WTC11 (cell line): Measurements from ENCODE around the gene RAPGEF5. TPM values are rescaled to one million over a fixed set of nuclear protein-coding genes. Genes with fewer than 3 reads are reported as not detected.

Source experiments
- ATAC-seq: fragments of 200-7000 bp; cut with Tn5 transposase; 2 replicates; pipeline ENCODE4 v1.10.0; 2021; ENCODE audit warnings: mild to moderate bottlenecking, moderate library complexity
- CTCF ChIA-PET: fragments of 300-600 bp; sonication (Branson Sonifier 250); formaldehyde crosslinking; loops from one replicate; lab custom pipeline; 2021; ENCODE audit warnings: antibody characterized with exemption; lab: Charles Lee
- POLR2A ChIA-PET: fragments of 350-600 bp; sonication (Branson Sonifier 250); formaldehyde crosslinking; loops from one replicate; lab custom pipeline; 2021; ENCODE audit warnings: antibody characterized with exemption; lab: Charles Lee
- DNase-seq: peaks from one replicate; pipeline ENCODE4 v3.0.0; 2021; ENCODE audit warnings: low spot score
- H3K27ac Mint-ChIP-seq: 2 replicates; pipeline ENCODE4 v1.8.0; 2021; ENCODE audit warnings: mixed read lengths
- H3K27me3 Mint-ChIP-seq: 2 replicates; pipeline ENCODE4 v1.8.0; 2021; ENCODE audit warnings: low read depth, mild to moderate bottlenecking, moderate library complexity, mixed read lengths
- H3K36me3 Mint-ChIP-seq: 2 replicates; pipeline ENCODE4 v1.8.0; 2021; ENCODE audit warnings: mixed read lengths
- H3K4me1 Mint-ChIP-seq: 2 replicates; pipeline ENCODE4 v1.8.0; 2022; ENCODE audit warnings: mixed read lengths
- H3K4me3 Mint-ChIP-seq: 2 replicates; pipeline ENCODE4 v1.8.0; 2021; ENCODE audit warnings: mild to moderate bottlenecking, moderate library complexity, mixed read lengths
- H3K9me3 Mint-ChIP-seq: 2 replicates; pipeline ENCODE4 v1.8.0; 2021; ENCODE audit warnings: mixed read lengths
- ATF3 ChIP-seq: sonication (generic); formaldehyde crosslinking; conservative IDR thresholded peaks from 2 replicates; pipeline ENCODE4 v1.8.1; 2022; ENCODE audit warnings: mild to moderate bottlenecking, missing genetic modification reagents
- EMX1 ChIP-seq: fragments of 250-450 bp; sonication (Bioruptor Pico); IDR thresholded peaks from 2 replicates; pipeline ENCODE4 v1.8.0; 2021; ENCODE audit warnings: mild to moderate bottlenecking
- ETV6 ChIP-seq: sonication (generic); formaldehyde crosslinking; IDR thresholded peaks from 2 replicates; pipeline ENCODE4 v1.8.1; 2022; ENCODE audit warnings: mild to moderate bottlenecking, missing genetic modification reagents
- FOXK1 ChIP-seq: sonication (generic); formaldehyde crosslinking; IDR thresholded peaks from 2 replicates; pipeline ENCODE4 v1.8.0; 2022; ENCODE audit warnings: mild to moderate bottlenecking, moderate library complexity, missing genetic modification reagents
- FOXP4 ChIP-seq: sonication (generic); formaldehyde crosslinking; IDR thresholded peaks from 2 replicates; pipeline ENCODE4 v1.8.0; 2022; ENCODE audit warnings: mild to moderate bottlenecking, missing genetic modification reagents
- IRF1 ChIP-seq: sonication (generic); formaldehyde crosslinking; IDR thresholded peaks from 2 replicates; pipeline ENCODE4 v1.8.0; 2023; ENCODE audit warnings: missing genetic modification reagents
- JAZF1 ChIP-seq: fragments of 250-450 bp; sonication (Bioruptor Pico); IDR thresholded peaks from 2 replicates; pipeline ENCODE4 v1.9.0; 2021; ENCODE audit warnings: moderate library complexity, mild to moderate bottlenecking, inconsistent platforms
- KAT7 ChIP-seq: sonication (generic); formaldehyde crosslinking; IDR thresholded peaks from 2 replicates; pipeline ENCODE4 v1.8.1; 2023; ENCODE audit warnings: missing genetic modification reagents, mild to moderate bottlenecking, borderline replicate concordance
- MAX ChIP-seq: sonication (generic); formaldehyde crosslinking; IDR thresholded peaks from 2 replicates; pipeline ENCODE4 v1.8.0; 2022; ENCODE audit warnings: mild to moderate bottlenecking, missing genetic modification reagents
- NR3C1 ChIP-seq: sonication (generic); formaldehyde crosslinking; conservative IDR thresholded peaks from 2 replicates; pipeline ENCODE4 v1.8.1; 2023; ENCODE audit warnings: low read depth, mild to moderate bottlenecking, missing genetic modification reagents
- SP1 ChIP-seq: sonication (generic); formaldehyde crosslinking; conservative IDR thresholded peaks from 2 replicates; pipeline ENCODE4 v1.8.1; 2022; ENCODE audit warnings: missing genetic modification reagents
- TEAD1 ChIP-seq: sonication (generic); formaldehyde crosslinking; IDR thresholded peaks from 2 replicates; pipeline ENCODE4 v1.8.0; 2022; ENCODE audit warnings: mild to moderate bottlenecking, missing genetic modification reagents
- TP53 ChIP-seq: sonication (generic); formaldehyde crosslinking; IDR thresholded peaks from 2 replicates; pipeline ENCODE4 v1.8.1; 2023; ENCODE audit warnings: mild to moderate bottlenecking, missing genetic modification reagents
- ZBTB21 ChIP-seq: sonication (generic); formaldehyde crosslinking; IDR thresholded peaks from 2 replicates; pipeline ENCODE4 v1.8.1; 2023; ENCODE audit warnings: mild to moderate bottlenecking, missing genetic modification reagents, borderline replicate concordance
- ZNF138 ChIP-seq: sonication (generic); formaldehyde crosslinking; conservative IDR thresholded peaks from 2 replicates; pipeline ENCODE4 v1.8.1; 2022; ENCODE audit warnings: mild to moderate bottlenecking, moderate library complexity, missing genetic modification reagents
- ZNF263 ChIP-seq: sonication (generic); formaldehyde crosslinking; IDR thresholded peaks from 2 replicates; pipeline ENCODE4 v1.8.1; 2022; ENCODE audit warnings: low read depth, mild to moderate bottlenecking, moderate library complexity, missing genetic modification reagents
- ZNF281 ChIP-seq: sonication (generic); formaldehyde crosslinking; IDR thresholded peaks from 2 replicates; pipeline ENCODE4 v1.8.0; 2023; ENCODE audit warnings: mild to moderate bottlenecking, missing genetic modification reagents
- total RNA-seq: library from RNA; stranded (reverse); gene quantifications from 3 replicates; pipeline ENCODE4 v1.2.3, GENCODE V29; 2021

RAPGEF5 gene
- total RNA-seq, 1 experiment from 2014 or later: 12.3 TPM

GRCh38 chr7:22195397-22196172 lies 161.4 kb downstream of the RAPGEF5 start (continued):
- no peak for TF ChIP-seq JAZF1 (CRISPR knock-in tag)
- TF ChIP-seq NR3C1 (CRISPR knock-in tag): no peak
- no peak for TF ChIP-seq ZNF263
- TF ChIP-seq ATF3 (CRISPR knock-in tag): no peak

GRCh38 chr7:22194658-22195273 lies 162.2 kb downstream of the RAPGEF5 start:
- no peaks in the 10 kb centered on the region for H3K9me3 Mint-ChIP-seq
- CTCF ChIA-PET: interaction anchor here (2.2 kb wide), 1 partner anchor 85 kb away, joined by 11 read pairs; no protein-coding TSS in a partner anchor
- no peak overlapping the region for H3K27ac Mint-ChIP-seq
- peaks cover 62% of the 10 kb centered on the region for H3K4me1 Mint-ChIP-seq
- TF ChIP-seq FOXP4 (no peak), IRF1 (CRISPR knock-in tag) (no peak)
- TF ChIP-seq, all 79 proteins: peak for 0
- no peak overlapping the region for H3K4me3 Mint-ChIP-seq
- ATAC-seq (no peak), DNase-seq (no peak)
- no peaks in the 10 kb centered on the region for H3K36me3 Mint-ChIP-seq
- POLR2A ChIA-PET: no interaction called here
- peaks cover 50% of the 10 kb centered on the region for H3K27me3 Mint-ChIP-seq

GRCh38 chr7:22193450-22193983 lies 163.4 kb downstream of the RAPGEF5 start:
- peaks cover 70% of the 10 kb centered on the region for H3K4me1 Mint-ChIP-seq
- TF ChIP-seq ZNF138 (CRISPR knock-in tag) (no peak), MAX (peak; percentile 57; the same call in 1 of the 2 replicates), TEAD1 (peak; percentile 59; the same call in 1 of the 2 replicates), SP1 (0 out of 2 replicates have a peak, but pooled peaks have one; percentile 15), TP53 (no peak), ZNF281 (CRISPR knock-in tag) (peak; percentile 75; the same call in 1 of the 2 replicates), FOXK1 (CRISPR knock-in tag) (peak; percentile 72; the same call in 1 of the 2 replicates), ETV6 (CRISPR knock-in tag) (0 out of 2 replicates have a peak, but pooled peaks have one; percentile 84), ZBTB21 (CRISPR knock-in tag) (0 out of 2 replicates have a peak, but pooled peaks have one; percentile 41), EMX1 (CRISPR knock-in tag) (no peak), KAT7 (CRISPR knock-in tag) (0 out of 2 replicates have a peak, but pooled peaks have one; percentile 49)
- TF ChIP-seq, all 79 proteins: peak for 8
- ChIA-PET CTCF (interaction anchor here (1.0 to 2.2 kb wide), 6 partner anchors 53 to 263 kb away, joined by 3 to 11 read pairs (median 5); no protein-coding TSS in a partner anchor), POLR2A (no interaction called here)
- Mint-ChIP-seq H3K27me3 (peaks cover 44% of the 10 kb centered on the region), H3K4me3 (peak overlapping the region; percentile 82), H3K36me3 (no peaks in the 10 kb centered on the region), H3K27ac (peak overlapping the region; percentile 40; the same call in 1 of the 2 replicates), H3K9me3 (no peaks in the 10 kb centered on the region)
- DNase-seq (peak; percentile 63), ATAC-seq (peak; percentile 90)
